GM19438 (cell line): Measurements from ENCODE around the gene IKZF1.

Source experiments
- ATAC-seq: cut with Tn5 transposase; IDR thresholded peaks from one replicate; pipeline ENCODE4 v1.9.1; 2021; ENCODE audit warnings: low read depth; ENCODE audit not compliant: unreplicated experiment

Gene IKZF1

DNA sequence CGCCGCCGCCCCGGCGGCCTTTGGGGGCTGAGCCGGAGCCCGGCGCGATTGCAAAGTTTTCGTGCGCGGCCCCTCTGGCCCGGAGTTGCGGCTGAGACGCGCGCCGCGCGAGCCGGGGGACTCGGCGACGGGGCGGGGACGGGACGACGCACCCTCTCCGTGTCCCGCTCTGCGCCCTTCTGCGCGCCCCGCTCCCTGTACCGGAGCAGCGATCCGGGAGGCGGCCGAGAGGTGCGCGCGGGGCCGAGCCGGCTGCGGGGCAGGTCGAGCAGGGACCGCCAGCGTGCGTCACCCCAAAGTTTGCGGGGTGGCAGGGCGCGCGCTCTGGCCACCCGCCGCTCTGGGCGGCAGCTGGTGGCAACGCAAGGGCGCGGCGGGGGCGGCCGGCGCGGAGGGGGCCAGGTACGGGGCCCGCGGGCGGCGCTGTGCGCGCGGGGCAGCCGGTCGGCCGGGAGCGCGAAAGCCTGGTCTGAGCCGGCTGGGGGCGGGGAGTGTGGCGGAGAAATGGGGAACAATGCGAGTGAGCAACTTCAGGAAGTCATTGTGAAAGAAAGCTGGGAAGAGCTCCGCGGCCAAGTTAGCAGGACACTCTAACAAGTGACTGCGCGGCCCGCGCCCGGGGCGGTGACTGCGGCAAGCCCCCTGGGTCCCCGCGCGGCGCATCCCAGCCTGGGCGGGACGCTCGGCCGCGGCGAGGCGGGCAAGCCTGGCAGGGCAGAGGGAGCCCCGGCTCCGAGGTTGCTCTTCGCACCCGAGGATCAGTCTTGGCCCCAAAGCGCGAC, at the start of gene IKZF1:
IKZF1 (plus strand) TSS at position 588 of the 782 bp plus-strand sequence. CDS start 14,346 bp downstream, outside the sequence.
- ATAC-seq: peak; percentile 38

GRCh38 chr7:50261593-50261992, 42.9 kb upstream of the IKZF1 start:
- ATAC-seq: no peak

GRCh38 chr7:50262446-50262845, 42.1 kb upstream of the IKZF1 start:
- ATAC-seq: no peak

- no peak for ATAC-seq
Measured at GRCh38 chr7:50262916-50263690, 41.4 kb upstream of the IKZF1 start.

GRCh38 chr7:50264908-50265307, 39.6 kb upstream of the IKZF1 start:
- ATAC-seq: no peak

DNA sequence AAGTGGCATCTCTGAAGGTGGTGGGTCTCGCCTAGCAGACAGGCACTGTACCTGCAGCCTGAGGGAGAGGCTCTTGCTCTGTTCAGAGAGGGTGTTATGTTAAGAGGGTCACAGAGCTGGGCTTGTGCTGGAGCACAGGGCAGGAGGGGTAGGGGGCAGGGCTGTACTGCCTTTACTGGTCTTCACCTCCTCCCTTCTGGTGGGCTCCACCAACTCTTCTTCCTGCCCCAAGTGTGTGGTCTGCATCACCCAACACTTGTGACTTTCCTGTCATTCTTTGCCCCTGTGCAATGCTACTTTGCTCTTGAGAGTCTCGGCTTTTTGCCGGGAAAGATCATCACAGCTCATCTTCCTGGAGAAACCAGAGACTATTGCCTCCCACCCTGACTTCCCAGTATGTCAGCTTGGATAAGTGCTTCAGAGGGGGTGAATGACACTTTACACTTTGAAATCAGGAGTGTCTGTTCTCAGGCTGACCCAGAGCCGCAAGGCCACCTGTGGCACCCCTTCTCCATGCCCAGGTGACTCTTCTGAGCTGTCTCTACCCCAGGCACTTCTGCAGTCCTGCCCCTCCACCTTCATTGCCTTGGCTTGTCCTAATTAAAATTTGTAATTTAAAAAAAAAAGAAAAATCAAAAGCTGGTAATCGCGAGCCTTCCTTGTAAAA, 38.4 kb upstream of the IKZF1 start:
- ATAC-seq: no peak

- ATAC-seq: peak; percentile 60
Measured at GRCh38 chr7:50266635-50267386, 37.7 kb upstream of the IKZF1 start.

GRCh38 chr7:50267525-50268041, 36.9 kb upstream of the IKZF1 start:
- ATAC-seq: no peak

DNA sequence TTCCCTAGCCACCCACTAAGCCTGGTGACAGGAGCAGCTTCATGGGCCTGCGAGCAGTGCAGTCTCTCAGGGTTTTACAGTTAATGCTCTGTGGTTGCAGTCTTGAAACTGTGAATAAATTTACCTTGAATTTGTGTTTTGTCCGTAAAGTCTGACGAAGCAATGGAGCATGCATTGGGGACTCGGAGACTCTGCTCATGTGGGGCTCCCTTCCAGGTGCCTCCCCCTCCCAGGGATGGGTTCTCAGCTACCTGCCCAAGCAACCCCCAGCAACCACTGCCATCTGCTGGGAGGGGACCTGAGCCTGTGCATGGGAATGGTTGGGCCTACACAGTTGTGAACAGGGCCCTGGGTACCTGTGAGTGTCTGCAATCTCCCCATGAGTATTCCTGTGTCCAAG, 36.3 kb upstream of the IKZF1 start:
- ATAC-seq: no peak

DNA sequence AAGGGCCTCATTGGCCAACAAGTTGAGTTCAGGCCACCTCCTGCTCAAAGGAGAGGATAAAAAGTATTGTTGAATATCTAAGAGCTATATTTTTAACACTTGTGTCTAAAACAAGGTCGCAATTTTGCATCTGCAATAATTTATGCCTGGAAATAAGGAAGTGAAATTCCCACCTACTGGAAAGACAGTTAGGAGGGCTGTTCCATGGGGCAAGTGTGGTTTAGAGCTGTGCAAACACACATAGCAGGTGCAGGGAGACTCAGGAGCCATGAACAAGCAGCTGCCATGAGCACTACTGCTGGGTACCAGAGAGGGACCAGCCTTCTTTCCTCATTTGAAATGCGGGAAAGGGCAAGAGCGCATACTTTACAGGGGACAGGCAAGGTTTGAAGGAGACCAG, 35.5 kb upstream of the IKZF1 start:
- ATAC-seq: no peak

DNA sequence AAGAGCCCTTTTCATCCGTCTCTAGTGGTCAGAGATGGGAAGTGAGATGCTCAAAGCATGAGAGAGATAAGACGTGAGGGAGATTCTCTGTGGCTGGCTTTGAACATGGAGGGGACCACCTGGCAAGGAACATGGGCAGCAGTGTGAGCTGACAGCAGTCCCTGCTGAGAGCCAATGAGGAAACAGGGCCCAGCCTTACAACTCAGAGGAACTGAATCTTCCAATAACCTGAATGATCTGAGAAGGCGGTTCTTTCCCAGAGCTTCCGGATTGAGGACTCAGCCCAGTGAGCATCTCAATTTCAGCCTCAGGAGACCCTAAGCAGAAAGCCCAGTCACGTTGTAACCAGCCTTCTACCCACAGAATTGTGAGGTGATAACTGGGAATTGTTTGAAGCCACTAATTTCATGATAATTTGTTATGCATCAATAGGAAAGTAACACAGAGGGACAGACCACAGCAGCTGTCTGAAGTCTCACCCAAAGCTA, 33.9 kb upstream of the IKZF1 start:
- no peak for ATAC-seq

DNA sequence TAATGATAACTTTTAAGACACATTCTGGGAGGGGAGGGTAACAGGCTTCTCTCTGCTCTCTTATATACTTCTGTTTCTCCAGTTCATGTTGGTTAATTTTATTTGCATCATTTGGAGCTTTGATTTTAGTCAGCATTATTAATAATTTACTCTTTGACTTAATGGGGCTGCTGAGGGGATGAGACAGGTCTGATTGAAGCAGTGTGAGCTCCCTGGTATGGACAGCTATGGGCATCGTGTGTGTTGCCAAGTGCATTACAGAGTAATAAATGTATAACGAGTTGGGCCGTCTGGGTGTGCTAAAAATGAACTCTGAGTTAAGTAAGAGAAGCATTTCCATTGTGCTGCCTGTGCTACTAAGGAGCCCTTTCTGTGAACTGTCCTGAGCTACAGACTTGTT, 31.7 kb upstream of the IKZF1 start:
- ATAC-seq: peak; percentile 40

- no peak for ATAC-seq
Measured at GRCh38 chr7:50273301-50273700, 31.2 kb upstream of the IKZF1 start.

- ATAC-seq: no peak
Measured at GRCh38 chr7:50273870-50274269, 30.6 kb upstream of the IKZF1 start.

DNA sequence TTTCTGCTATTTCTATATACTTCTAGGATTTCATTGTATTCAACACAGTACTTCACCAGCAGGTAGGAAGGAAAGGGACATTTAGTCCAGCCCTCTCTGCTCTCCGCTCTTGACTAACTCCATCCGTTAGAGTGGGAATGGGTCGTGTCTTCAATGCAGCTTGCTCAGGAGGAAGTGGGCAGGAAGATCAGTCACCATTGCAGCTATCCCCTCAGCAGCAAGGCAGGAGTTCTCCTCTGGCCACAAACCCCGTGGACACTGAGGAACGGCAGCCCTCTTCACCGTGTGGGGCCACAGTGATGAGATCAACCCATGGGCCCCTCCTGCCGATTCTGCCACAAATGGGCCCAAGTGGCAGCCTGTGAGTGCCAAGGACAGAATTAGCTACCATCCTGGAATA, 30.2 kb upstream of the IKZF1 start:
- no peak for ATAC-seq

- no peak for ATAC-seq
Measured at GRCh38 chr7:50275430-50275829, 29.1 kb upstream of the IKZF1 start.

GRCh38 chr7:50276483-50276882, 28.0 kb upstream of the IKZF1 start:
- ATAC-seq: no peak

DNA sequence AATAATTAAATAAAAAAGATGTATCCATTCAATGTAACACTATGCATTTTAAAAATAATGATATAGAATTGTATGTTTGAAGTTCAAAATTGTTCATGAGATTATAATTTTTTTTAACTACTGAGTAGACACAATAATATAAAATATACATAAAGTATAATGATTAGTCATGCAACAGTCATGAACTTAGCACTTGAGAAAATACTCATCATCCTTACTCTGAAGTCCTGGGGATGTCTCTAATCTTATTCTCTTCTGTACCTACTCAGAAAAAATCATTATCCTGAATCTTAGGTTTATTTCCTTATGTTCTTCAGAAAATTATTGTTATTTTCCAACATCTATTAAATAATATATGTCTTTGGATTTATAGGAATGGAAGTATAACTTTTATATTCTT, 26.4 kb upstream of the IKZF1 start:
- ATAC-seq: no peak

DNA sequence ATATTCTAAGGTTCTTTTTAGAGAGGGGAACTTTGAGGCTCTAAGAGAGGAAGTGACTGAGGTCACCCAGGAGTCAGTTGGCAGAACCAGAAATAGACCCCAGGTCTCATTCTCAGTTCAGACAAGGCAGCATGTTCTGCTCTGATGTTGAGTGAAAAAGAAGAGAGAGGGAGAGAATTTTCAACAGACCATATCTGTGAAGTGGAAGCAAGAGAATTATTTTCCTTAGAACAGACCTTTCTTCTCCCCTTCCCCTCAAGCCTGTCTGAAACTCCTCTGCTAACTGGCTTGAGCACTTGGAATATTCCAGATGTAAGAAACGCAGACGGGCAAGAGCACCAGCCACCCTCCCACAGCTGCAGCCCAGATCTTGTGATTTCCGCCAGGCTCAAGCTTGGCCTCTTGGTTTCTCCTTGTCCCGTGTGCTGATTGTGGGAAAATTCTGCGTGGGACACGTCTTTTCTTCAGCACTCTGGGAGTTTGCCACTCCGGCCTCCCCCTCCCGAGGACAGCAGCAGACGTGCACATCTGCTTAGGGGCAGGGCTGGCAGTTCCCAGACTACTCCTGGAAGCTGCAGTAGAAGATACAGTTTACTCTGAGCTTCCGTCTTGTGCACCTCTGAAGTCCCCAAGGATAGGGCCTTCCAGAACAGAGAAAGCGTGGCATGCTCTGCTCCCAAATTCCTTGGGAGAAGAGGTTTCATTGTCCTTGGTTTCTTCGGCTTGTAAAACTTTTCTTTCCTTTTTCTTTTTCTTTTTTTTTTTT, 22.7 kb upstream of the IKZF1 start:
- peak; percentile 91 for ATAC-seq
